Measurements from ENCODE around the gene HHIPL1. TPM values are rescaled to one million over a fixed set of nuclear protein-coding genes. Genes with fewer than 3 reads are reported as not detected.

Gene HHIPL1
- total and polyA plus RNA-seq, 8 donors: 2.2 to 3.1 (median 2.6) TPM

- no peaks in the 10 kb centered on the region for H3K4me1 ChIP-seq
- H3K4me3 ChIP-seq: no peak overlapping the region
- intact Hi-C loops (cut with DNase I): no loop called here
- ATAC-seq: no peak
- no peaks in the 10 kb centered on the region for H3K9me3 ChIP-seq
- H3K27me3 ChIP-seq: no peaks in the 10 kb centered on the region
- no peak overlapping the region for H3K27ac ChIP-seq
- DNase-seq: no peak
- no peak for TF ChIP-seq CTCF (IDR thresholded peaks at IDR 0.05)
- H3K36me3 ChIP-seq: no peaks in the 10 kb centered on the region
Measured at GRCh38 chr14:99668307-99669295, 23.7 kb downstream of the HHIPL1 start.

- intact Hi-C loops (cut with DNase I): no loop called here
- Histone ChIP-seq H3K27ac (no peak overlapping the region), H3K9me3 (no peaks in the 10 kb centered on the region), H3K36me3 (no peaks in the 10 kb centered on the region), H3K4me1 (no peaks in the 10 kb centered on the region), H3K4me3 (no peak overlapping the region), H3K27me3 (peaks cover 0 to 15% of the 10 kb centered on the region in 2 donors)
- TF ChIP-seq CTCF (IDR thresholded peaks at IDR 0.05): no peak
- ATAC-seq (no peak), DNase-seq (no peak)
Measured at GRCh38 chr14:99670361-99671234, 25.7 kb downstream of the HHIPL1 start.

- no peaks in the 10 kb centered on the region for H3K36me3 ChIP-seq
- no peak for TF ChIP-seq CTCF (IDR thresholded peaks at IDR 0.05)
- intact Hi-C loops (cut with DNase I): no loop called here
- H3K9me3 ChIP-seq: no peaks in the 10 kb centered on the region
- no peaks in the 10 kb centered on the region for H3K4me1 ChIP-seq
- H3K27me3 ChIP-seq: peaks cover 0 to 25% of the 10 kb centered on the region in 2 donors
- H3K27ac ChIP-seq: no peak overlapping the region
- H3K4me3 ChIP-seq: no peak overlapping the region
- ATAC-seq (no peak), DNase-seq (no peak)
Measured at GRCh38 chr14:99671235-99672224, 26.6 kb downstream of the HHIPL1 start.

- H3K4me3 ChIP-seq: no peak overlapping the region
- intact Hi-C loops (cut with DNase I): no loop called here
- H3K4me1 ChIP-seq: no peaks in the 10 kb centered on the region
- ATAC-seq (peak; percentile 5), DNase-seq (no peak)
- H3K27me3 ChIP-seq: peaks cover 0 to 29% of the 10 kb centered on the region in 2 donors
- peaks cover 0 to 4% of the 10 kb centered on the region in 2 donors for H3K9me3 ChIP-seq
- no peak for TF ChIP-seq CTCF (IDR thresholded peaks at IDR 0.05)
- H3K27ac ChIP-seq: no peak overlapping the region
- no peaks in the 10 kb centered on the region for H3K36me3 ChIP-seq
Measured at GRCh38 chr14:99672506-99673304, 27.8 kb downstream of the HHIPL1 start.

Measured in left lung (tissue), 10 donors.